Esophagus squamous epithelium (tissue), 5 donors: ENCODE results near the gene NGDN. TPM values are rescaled to one million over a fixed set of nuclear protein-coding genes. Genes with fewer than 3 reads are reported as not detected.

Experiments
- DNase-seq: peaks from one replicate; lab custom pipeline; 2025; lab: John Stamatoyannopoulos, UW
- H3K27ac ChIP-seq, 4 donors: fragments of 200-600 bp; sonication (generic); one replicate each; pipeline ENCODE4 v1.5.1; 2016 to 2019; ENCODE audit warnings: mild to moderate bottlenecking in 1 of 4
- H3K27me3 ChIP-seq, 4 donors: fragments of 200-600 bp; sonication (generic); 1 replicate in 3 of 4; 2 replicates in 1 of 4; pipeline versions ENCODE4 v1.5.1 to v1.6.0; 2017 to 2021; ENCODE audit warnings: antibody characterized with exemption in 1 of 4
- H3K36me3 ChIP-seq, 3 donors: fragments of 200-600 bp; sonication (generic); one replicate each; pipeline ENCODE4 v1.5.1; 2016 to 2019
- H3K4me1 ChIP-seq, 3 donors: fragments of 200-600 bp; sonication (generic); one replicate each; pipeline ENCODE4 v1.5.1; 2017 to 2019
- H3K4me3 ChIP-seq, 4 donors: fragments of 200-600 bp; sonication (generic); 1 replicate in 3 of 4; 2 replicates in 1 of 4; pipeline ENCODE4 v1.5.1; 2016 to 2019; ENCODE audit warnings: mild to moderate bottlenecking in 2 of 4, moderate library complexity in 1 of 4
- H3K9me3 ChIP-seq, 3 donors: fragments of 200-600 bp; sonication (generic); one replicate each; pipeline ENCODE4 v1.5.1; 2016 to 2019
- POLR2A ChIP-seq, 4 donors: fragments of 450-650 bp; IDR thresholded peaks; one replicate each; pipeline ENCODE4 v1.6.1; 2017; ENCODE audit warnings: antibody characterized with exemption in 4 of 4, mild to moderate bottlenecking in 4 of 4, moderate library complexity in 3 of 4
- WGBS, 2 donors: methylation state at CpG; one replicate each; pipeline ENCODE4 v1.1.5; 2018; 5-methylcytosine and 5-hydroxymethylcytosine counted together
- intact Hi-C: fragments of 100-400 bp; cut with DNase I; formaldehyde crosslinking; loops from one replicate; pipeline ENCODE4 v1.15.0; 2022
- total RNA-seq, 4 donors: library from RNA; depleted of rRNA; stranded (reverse); fragments of >200 nt; gene quantifications; one replicate each; pipeline ENCODE4 v1.1.0, GENCODE V29; 2016
- TF ChIP-seq, protein P1 (sequence below), 6 experiments: fragments of 450-650 bp in 4 of 6; fragments of 200-600 bp in 2 of 6; sonication (generic) in 2 of 6; IDR thresholded peaks; one replicate each; pipeline ENCODE4 v1.5.1; 2016 to 2019; ENCODE audit warnings: antibody characterized with exemption in 6 of 6, mild to moderate bottlenecking in 4 of 6, moderate library complexity in 4 of 6
- donor health status: DM: yes; HTN: yes; CAD: no.

NGDN gene
- total RNA-seq, 4 donors from 2014 or later, result 9.5 to 43.3 (median 35.3) TPM

- intact Hi-C loops, result no loop called here
- Histone ChIP-seq H3K4me1 (no peaks in the 10 kb centered on the region), H3K27ac (no peak overlapping the region), H3K36me3 (peaks cover 0 to 26% (median 0%) of the 10 kb centered on the region in 3 donors), H3K4me3 (no peak overlapping the region), H3K9me3 (no peaks in the 10 kb centered on the region), H3K27me3 (no peaks in the 10 kb centered on the region)
- no peak for DNase-seq
- TF ChIP-seq, protein P1, sequence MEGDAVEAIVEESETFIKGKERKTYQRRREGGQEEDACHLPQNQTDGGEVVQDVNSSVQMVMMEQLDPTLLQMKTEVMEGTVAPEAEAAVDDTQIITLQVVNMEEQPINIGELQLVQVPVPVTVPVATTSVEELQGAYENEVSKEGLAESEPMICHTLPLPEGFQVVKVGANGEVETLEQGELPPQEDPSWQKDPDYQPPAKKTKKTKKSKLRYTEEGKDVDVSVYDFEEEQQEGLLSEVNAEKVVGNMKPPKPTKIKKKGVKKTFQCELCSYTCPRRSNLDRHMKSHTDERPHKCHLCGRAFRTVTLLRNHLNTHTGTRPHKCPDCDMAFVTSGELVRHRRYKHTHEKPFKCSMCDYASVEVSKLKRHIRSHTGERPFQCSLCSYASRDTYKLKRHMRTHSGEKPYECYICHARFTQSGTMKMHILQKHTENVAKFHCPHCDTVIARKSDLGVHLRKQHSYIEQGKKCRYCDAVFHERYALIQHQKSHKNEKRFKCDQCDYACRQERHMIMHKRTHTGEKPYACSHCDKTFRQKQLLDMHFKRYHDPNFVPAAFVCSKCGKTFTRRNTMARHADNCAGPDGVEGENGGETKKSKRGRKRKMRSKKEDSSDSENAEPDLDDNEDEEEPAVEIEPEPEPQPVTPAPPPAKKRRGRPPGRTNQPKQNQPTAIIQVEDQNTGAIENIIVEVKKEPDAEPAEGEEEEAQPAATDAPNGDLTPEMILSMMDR (IDR thresholded peaks at IDR 0.05), result no peak
- TF ChIP-seq POLR2A (IDR thresholded peaks at IDR 0.05), result no peak
Observed at GRCh38 chr14:23492618-23493272, 23.2 kb downstream of the NGDN start.

GRCh38 chr14:23494223-23494622, 24.7 kb downstream of the NGDN start:
- intact Hi-C loops, result no loop called here
- Histone ChIP-seq H3K27me3 (no peaks in the 10 kb centered on the region), H3K27ac (no peak overlapping the region), H3K9me3 (no peaks in the 10 kb centered on the region), H3K36me3 (peaks cover 0 to 13% (median 0%) of the 10 kb centered on the region in 3 donors), H3K4me3 (no peak overlapping the region), H3K4me1 (no peaks in the 10 kb centered on the region)
- no peak for DNase-seq
- TF ChIP-seq POLR2A (IDR thresholded peaks at IDR 0.05), result no peak
- TF ChIP-seq, protein P1 (IDR thresholded peaks at IDR 0.05), result no peak
- WGBS, 2 donors, result 75 to 85% methylated on average over 2 of the region's 2 CpGs

- Histone ChIP-seq H3K4me3 (peak overlapping the region in 1 of 4 donors; percentile 18), H3K27ac (no peak overlapping the region), H3K27me3 (no peaks in the 10 kb centered on the region), H3K36me3 (no peaks in the 10 kb centered on the region), H3K9me3 (no peaks in the 10 kb centered on the region), H3K4me1 (peaks cover 0 to 26% (median 4%) of the 10 kb centered on the region in 3 donors)
- no peak for DNase-seq
- 54% methylated on average over 10 to 13 of the region's 13 CpGs for WGBS, 2 donors
- TF ChIP-seq POLR2A (IDR thresholded peaks at IDR 0.05), result no peak
- TF ChIP-seq, protein P1 (IDR thresholded peaks at IDR 0.05), result no peak
- intact Hi-C loops, result no loop called here
Observed at GRCh38 chr14:23512156-23512555, 42.7 kb downstream of the NGDN start.

DNA sequence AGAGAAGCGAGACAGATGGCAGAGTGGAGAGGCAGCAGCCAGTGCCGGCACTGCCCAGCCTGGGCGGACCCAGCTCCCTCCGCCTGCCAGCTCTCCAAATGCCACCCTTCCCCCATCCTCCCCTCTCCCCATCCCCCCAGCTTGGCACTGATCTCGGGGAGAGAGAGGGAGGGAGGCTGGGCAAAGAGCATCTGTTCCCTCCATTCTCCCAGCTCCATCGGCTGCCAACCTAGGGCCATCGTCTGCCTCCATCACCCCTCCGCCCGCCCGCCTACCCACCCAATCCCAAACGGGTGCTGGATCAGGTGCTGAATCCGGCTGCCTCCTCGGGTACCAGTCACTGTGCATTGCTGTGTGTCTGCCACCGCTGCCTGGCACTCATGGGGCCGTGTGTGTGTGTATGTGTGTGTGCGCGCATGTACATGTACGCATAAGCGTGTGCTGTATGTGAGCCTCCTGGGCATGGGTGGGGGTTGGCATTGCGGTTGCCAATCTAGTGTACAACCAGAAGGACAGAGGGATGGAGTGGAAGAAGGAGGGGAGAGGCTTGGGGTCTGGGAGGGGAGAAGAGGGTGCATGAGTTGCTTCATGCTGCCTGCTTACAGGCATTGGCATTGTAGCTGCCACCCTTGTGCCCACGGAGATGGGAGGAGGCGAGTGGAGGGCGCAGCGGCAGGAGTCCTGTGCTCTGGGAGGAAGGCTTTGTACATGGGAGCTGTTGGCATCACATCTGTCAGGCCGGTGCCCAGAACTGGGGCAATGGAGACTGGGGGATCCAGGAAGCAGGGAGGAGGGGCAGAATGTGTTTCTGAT, 43.7 kb downstream of the NGDN start:
- H3K27ac ChIP-seq, result no peak overlapping the region
- peaks cover 0 to 26% (median 4%) of the 10 kb centered on the region in 3 donors for H3K4me1 ChIP-seq
- H3K4me3 ChIP-seq, result no peak overlapping the region
- H3K36me3 ChIP-seq, result no peaks in the 10 kb centered on the region
- no peaks in the 10 kb centered on the region for H3K27me3 ChIP-seq
- TF ChIP-seq POLR2A (IDR thresholded peaks at IDR 0.05), result no peak
- TF ChIP-seq, protein P1 (IDR thresholded peaks at IDR 0.05), result no peak
- intact Hi-C loops, result no loop called here
- no peak for DNase-seq
- 44 to 50% methylated on average over 11 to 16 of the region's 25 CpGs for WGBS, 2 donors
- H3K9me3 ChIP-seq, result no peaks in the 10 kb centered on the region
